ENCODE data around the gene OSBPL7. TPM values are rescaled to one million over a fixed set of nuclear protein-coding genes. Genes with fewer than 3 reads are reported as not detected.

Gene OSBPL7
- total and polyA plus RNA-seq, 2 of the 13 experiments (the other 11 are each of a cell fraction or from before 2014, with no cell fraction given) = 4.7 to 6.6 TPM

DNA sequence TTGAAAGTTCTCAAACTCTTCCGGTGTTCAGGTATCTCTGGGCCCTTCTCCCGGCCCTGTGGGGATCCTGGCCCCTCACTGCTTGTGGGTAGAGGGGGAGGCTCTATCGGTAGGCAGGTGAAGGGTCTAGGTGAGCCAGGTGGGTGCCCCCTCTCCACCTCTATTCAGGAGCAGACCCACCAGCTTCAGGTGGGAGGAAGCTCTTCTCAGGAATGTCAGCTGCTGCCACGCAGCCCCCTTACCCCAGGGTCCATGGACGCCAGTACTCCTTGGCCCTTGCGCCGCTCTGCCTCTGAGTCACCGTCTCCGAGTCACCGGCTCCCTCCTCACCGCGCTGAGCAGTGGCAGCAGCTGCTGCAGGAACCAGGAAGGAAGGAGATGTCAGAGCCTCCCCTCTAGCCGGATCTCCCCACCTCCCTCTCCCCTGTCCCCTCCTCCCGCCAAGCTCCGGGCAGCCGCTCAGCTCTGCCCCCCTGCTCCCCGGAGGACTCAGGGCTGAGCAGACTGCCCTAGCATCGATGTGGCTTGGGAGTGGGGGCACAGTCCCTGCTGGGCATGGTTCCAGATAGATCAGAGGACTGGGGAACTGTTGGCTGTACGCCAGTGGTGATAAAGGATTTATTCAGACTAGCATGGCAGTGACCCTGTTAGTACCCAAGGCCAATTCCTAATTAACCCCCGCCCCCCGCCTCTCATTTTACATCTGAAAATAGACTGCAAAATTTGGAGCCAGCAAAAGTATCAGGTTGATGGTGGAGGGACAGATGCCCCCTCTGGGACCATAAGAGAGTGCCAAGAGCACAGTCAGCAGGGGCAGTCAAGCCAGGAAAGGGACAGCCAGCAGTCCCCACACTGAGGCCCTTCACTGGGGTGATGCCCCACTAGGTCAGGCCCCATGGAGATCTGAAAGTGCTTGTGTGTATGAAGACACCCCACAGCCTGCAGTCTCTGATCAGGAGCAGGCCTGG, at the start of gene OSBPL7 (continued):
- TF ChIP-seq RNF2 (conservative IDR thresholded peaks at IDR 0.05; ENCODE audit: low read depth) (no peak), ELF4 (CRISPR knock-in tag; IDR thresholded peaks at IDR 0.05; ENCODE audit: borderline replicate concordance) (no peak), ZNF317 (CRISPR knock-in tag; IDR thresholded peaks at IDR 0.05) (no peak), HOXA7 (CRISPR knock-in tag; IDR thresholded peaks at IDR 0.05) (no peak), GABPB1 (CRISPR knock-in tag; IDR thresholded peaks at IDR 0.05) (peak; percentile 92), ZNF777 (CRISPR knock-in tag; IDR thresholded peaks at IDR 0.05) (no peak), KLF13 (CRISPR knock-in tag; IDR thresholded peaks at IDR 0.05) (no peak), E2F1 (CRISPR knock-in tag; IDR thresholded peaks at IDR 0.05) (no peak), ASH2L (IDR thresholded peaks at IDR 0.05; ENCODE audit: insufficient read length, low read depth, low read length) (peak; percentile 17), PTBP1 (IDR thresholded peaks at IDR 0.05; ENCODE audit: low read depth, low read length, poor library complexity, severe bottlenecking) (no peak), ZNF281 (CRISPR knock-in tag; IDR thresholded peaks at IDR 0.05; ENCODE audit: borderline replicate concordance) (peak; percentile 62; the same call in 1 of the 2 replicates), MTF2 (CRISPR knock-in tag; IDR thresholded peaks at IDR 0.05; ENCODE audit: borderline replicate concordance) (no peak), E2F5 (CRISPR knock-in tag; conservative IDR thresholded peaks at IDR 0.05) (0 out of 2 replicates have a peak, but pooled peaks have one; percentile 67), XBP1 (CRISPR knock-in tag; IDR thresholded peaks at IDR 0.05) (no peak), ZBTB7A (CRISPR knock-in tag; IDR thresholded peaks at IDR 0.05) (peak; percentile 62)
- TF ChIP-seq, protein P1, sequence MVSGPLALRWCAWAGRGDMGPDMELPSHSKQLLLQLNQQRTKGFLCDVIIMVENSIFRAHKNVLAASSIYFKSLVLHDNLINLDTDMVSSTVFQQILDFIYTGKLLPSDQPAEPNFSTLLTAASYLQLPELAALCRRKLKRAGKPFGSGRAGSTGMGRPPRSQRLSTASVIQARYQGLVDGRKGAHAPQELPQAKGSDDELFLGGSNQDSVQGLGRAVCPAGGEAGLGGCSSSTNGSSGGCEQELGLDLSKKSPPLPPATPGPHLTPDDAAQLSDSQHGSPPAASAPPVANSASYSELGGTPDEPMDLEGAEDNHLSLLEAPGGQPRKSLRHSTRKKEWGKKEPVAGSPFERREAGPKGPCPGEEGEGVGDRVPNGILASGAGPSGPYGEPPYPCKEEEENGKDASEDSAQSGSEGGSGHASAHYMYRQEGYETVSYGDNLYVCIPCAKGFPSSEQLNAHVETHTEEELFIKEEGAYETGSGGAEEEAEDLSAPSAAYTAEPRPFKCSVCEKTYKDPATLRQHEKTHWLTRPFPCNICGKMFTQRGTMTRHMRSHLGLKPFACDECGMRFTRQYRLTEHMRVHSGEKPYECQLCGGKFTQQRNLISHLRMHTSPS (CRISPR knock-in tag; IDR thresholded peaks at IDR 0.05; ENCODE audit: low read depth) = peak; percentile 70; the same call in 1 of the 2 replicates
- TF ChIP-seq, protein P2, sequence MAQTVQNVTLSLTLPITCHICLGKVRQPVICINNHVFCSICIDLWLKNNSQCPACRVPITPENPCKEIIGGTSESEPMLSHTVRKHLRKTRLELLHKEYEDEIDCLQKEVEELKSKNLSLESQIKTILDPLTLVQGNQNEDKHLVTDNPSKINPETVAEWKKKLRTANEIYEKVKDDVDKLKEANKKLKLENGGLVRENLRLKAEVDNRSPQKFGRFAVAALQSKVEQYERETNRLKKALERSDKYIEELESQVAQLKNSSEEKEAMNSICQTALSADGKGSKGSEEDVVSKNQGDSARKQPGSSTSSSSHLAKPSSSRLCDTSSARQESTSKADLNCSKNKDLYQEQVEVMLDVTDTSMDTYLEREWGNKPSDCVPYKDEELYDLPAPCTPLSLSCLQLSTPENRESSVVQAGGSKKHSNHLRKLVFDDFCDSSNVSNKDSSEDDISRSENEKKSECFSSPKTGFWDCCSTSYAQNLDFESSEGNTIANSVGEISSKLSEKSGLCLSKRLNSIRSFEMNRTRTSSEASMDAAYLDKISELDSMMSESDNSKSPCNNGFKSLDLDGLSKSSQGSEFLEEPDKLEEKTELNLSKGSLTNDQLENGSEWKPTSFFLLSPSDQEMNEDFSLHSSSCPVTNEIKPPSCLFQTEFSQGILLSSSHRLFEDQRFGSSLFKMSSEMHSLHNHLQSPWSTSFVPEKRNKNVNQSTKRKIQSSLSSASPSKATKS (CRISPR knock-in tag; IDR thresholded peaks at IDR 0.05) = no peak

All from HepG2 (cell line).